Measurements from ENCODE around the gene GALNT13. TPM values are rescaled to one million over a fixed set of nuclear protein-coding genes. Genes with fewer than 3 reads are reported as not detected.

GALNT13 gene
- total and polyA plus RNA-seq, 12 donors: 0.54 to 11.8 (median 3.1) TPM; not detected in 1

DNA sequence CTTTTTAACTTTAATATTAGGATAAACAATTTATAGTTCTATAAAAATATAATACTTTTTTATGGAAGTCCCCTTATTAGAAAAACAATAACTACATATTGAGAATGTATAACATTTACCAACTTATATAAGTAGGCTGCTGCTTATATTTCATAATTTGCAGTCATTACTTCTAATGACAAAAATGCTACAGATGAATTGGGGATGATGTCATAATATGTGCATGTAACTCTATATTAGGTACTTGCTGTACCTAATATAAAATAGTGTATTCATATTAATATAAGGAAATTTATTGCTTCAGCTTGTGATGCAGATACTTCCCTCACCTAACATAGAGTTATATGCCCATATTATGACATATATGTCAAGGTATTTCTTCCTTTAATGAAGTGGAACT, 100.7 kb downstream of the GALNT13 start:
- no peaks in the 10 kb centered on the region for H3K27me3 ChIP-seq
- no peak overlapping the region for H3K4me3 ChIP-seq
- H3K9me3 ChIP-seq (replicated peaks in 1 of 3): no peaks in the 10 kb centered on the region
- H3K36me3 ChIP-seq (replicated peaks in 1 of 2): no peaks in the 10 kb centered on the region
- TF ChIP-seq CTCF (IDR thresholded peaks at IDR 0.05): no peak
- no peak for TF ChIP-seq POLR2A (IDR thresholded peaks at IDR 0.05)
- intact Hi-C loops (cut with DNase I): no loop called here
- no peak for DNase-seq
- no peaks in the 10 kb centered on the region for H3K4me1 ChIP-seq (replicated peaks in 1 of 2)
- H3K27ac ChIP-seq: no peak overlapping the region

DNA sequence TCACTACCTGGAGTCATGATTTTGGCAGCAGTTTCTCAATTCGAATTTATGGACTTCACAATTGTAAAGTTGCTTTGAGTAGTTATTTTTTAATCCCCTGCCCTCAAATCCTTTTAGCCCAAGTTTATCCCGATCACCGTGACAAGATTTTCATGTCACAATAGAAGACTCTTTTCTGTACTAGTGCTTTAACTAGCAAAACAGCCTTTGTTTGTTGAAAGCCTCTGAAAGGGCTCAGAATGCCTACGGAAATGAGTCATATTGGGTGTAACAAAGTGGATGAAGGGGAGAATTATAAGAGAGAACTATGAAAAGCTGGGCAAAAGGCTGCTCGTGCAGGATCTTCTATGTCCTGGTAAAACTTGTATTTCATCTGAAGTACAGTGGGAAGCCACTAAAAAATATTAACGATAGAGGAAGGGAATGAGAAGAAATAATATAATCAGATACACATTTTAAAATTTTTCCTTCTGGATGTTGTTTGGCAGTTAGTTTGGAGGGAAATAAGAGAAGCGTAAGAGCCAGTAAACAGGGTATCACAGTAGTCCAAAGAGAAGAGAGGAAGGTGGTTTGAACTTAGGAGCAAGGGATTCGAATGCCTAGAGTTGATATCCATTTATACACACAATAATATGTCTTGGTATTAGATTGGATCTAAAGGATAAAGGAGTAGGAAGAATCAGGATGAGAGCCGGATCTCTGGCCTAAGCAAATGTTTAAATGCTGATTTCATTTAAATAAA, 114.9 kb downstream of the GALNT13 start:
- no peak overlapping the region for H3K4me3 ChIP-seq
- no peak overlapping the region for H3K27ac ChIP-seq
- intact Hi-C loops (cut with DNase I): no loop called here

DNA sequence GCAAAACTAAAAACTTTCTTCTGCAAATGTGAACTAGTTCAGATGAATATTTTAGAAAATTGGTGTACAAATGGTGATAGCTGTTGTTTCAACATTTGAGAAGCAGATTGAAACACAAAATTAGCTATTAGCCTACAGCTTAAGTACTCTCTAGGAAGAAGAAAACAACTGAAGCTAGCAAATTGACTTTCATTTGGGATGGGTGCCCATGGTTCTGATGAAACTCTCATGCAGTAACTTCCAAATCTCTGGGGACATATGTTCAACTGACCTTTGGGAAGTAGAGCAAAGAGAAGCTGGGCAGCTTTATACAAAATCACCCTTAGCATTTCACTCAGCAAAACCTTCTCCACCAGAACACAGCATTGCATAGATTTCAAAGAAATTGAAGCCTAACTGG, 119.0 kb downstream of the GALNT13 start:
- Histone ChIP-seq H3K9me3 (replicated peaks in 1 of 3) (no peaks in the 10 kb centered on the region), H3K36me3 (replicated peaks in 1 of 2) (no peaks in the 10 kb centered on the region), H3K27ac (no peak overlapping the region), H3K4me3 (no peak overlapping the region), H3K27me3 (no peaks in the 10 kb centered on the region), H3K4me1 (replicated peaks in 1 of 2) (no peaks in the 10 kb centered on the region)
- intact Hi-C loops (cut with DNase I): no loop called here
- TF ChIP-seq CTCF (IDR thresholded peaks at IDR 0.05) (no peak), POLR2A (IDR thresholded peaks at IDR 0.05) (no peak)
- no peak for DNase-seq

More for the DNA sequence above, 114.9 kb downstream of the GALNT13 start:
- DNase-seq: no peak
- no peaks in the 10 kb centered on the region for H3K4me1 ChIP-seq (replicated peaks in 1 of 2)
- TF ChIP-seq POLR2A (IDR thresholded peaks at IDR 0.05): no peak
- no peaks in the 10 kb centered on the region for H3K36me3 ChIP-seq (replicated peaks in 1 of 2)
- no peaks in the 10 kb centered on the region for H3K27me3 ChIP-seq
- 64 to 78% (median 68%) methylated on average over 9 of the region's 9 CpGs for WGBS, 4 donors
- H3K9me3 ChIP-seq (replicated peaks in 1 of 3): no peaks in the 10 kb centered on the region

GRCh38 chr2:154013514-154013913, 141.8 kb downstream of the GALNT13 start:
- 95 to 98% (median 96%) methylated on average over 8 to 17 of the region's 17 CpGs for WGBS, 4 donors
- Histone ChIP-seq H3K9me3 (replicated peaks in 1 of 3) (no peaks in the 10 kb centered on the region), H3K27me3 (no peaks in the 10 kb centered on the region), H3K4me3 (no peak overlapping the region), H3K27ac (no peak overlapping the region), H3K4me1 (replicated peaks in 1 of 2) (no peaks in the 10 kb centered on the region), H3K36me3 (replicated peaks in 1 of 2) (no peaks in the 10 kb centered on the region)
- TF ChIP-seq POLR2A (IDR thresholded peaks at IDR 0.05) (no peak), CTCF (IDR thresholded peaks at IDR 0.05) (no peak)
- intact Hi-C loops (cut with DNase I): no loop called here
- DNase-seq: no peak

- no peaks in the 10 kb centered on the region for H3K9me3 ChIP-seq (replicated peaks in 1 of 3)
- H3K27me3 ChIP-seq: no peaks in the 10 kb centered on the region
- intact Hi-C loops (cut with DNase I): no loop called here
- no peak for DNase-seq
- WGBS, 4 donors: 68 to 81% (median 75%) methylated on average over 2 of the region's 2 CpGs
- no peaks in the 10 kb centered on the region for H3K36me3 ChIP-seq (replicated peaks in 1 of 2)
- no peak overlapping the region for H3K27ac ChIP-seq
- no peak overlapping the region for H3K4me3 ChIP-seq
- no peak for TF ChIP-seq CTCF (IDR thresholded peaks at IDR 0.05)
- no peak for TF ChIP-seq POLR2A (IDR thresholded peaks at IDR 0.05)
- no peaks in the 10 kb centered on the region for H3K4me1 ChIP-seq (replicated peaks in 1 of 2)
These were observed 143.5 kb downstream of the GALNT13 start for GRCh38 chr2:154015233-154015632.

Measured in adrenal gland (tissue), 12 donors.